ENCODE measurements around the gene INPP5D.

The INPP5D gene

GRCh38 chr2:233218836-233219235 lies 158.7 kb downstream of the INPP5D start:
- no peak for DNase-seq

GRCh38 chr2:233219848-233220247 lies 159.7 kb downstream of the INPP5D start:
- no peak for DNase-seq

GRCh38 chr2:233221378-233222063 lies 161.4 kb downstream of the INPP5D start:
- no peak for DNase-seq

- DNase-seq = no peak
Observed at GRCh38 chr2:233223059-233223894, 163.1 kb downstream of the INPP5D start.

- DNase-seq = no peak
Observed at GRCh38 chr2:233225230-233226068, 165.3 kb downstream of the INPP5D start.

- DNase-seq = no peak
Observed at GRCh38 chr2:233226511-233227031, 166.4 kb downstream of the INPP5D start.

- no peak for DNase-seq
Observed at GRCh38 chr2:233227346-233227978, 167.3 kb downstream of the INPP5D start.

- no peak for DNase-seq
Observed at GRCh38 chr2:233228376-233228775, 168.2 kb downstream of the INPP5D start.

DNA sequence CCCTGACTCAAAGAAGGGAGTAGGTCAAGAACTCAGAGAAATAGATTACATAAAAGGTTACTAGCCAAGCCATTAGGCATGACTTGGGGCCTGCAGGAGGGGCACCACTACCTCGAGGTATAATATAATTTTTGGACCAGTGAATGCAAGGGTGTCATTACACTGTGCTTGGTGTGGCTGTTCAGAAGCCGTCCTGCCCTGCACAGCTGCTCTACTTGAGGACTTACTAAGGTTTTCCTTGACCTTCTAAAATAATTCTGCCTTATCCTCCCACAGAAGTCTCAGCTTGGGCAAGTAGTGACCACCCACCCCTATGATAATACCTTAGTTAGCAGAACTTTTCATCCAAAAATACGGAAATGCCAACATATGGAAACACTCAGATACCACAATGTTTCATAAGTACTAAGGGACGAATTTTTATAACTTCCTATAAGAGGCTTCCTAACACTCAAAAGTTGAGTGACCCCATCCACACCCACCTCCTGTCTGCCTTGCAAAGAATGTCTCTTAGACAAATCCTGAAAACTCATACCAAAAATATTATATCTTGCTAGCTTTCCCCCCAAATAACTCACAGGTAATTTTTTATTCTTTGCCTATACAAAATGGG lies 173.6 kb downstream of the INPP5D start:
- no peak for DNase-seq

DNA sequence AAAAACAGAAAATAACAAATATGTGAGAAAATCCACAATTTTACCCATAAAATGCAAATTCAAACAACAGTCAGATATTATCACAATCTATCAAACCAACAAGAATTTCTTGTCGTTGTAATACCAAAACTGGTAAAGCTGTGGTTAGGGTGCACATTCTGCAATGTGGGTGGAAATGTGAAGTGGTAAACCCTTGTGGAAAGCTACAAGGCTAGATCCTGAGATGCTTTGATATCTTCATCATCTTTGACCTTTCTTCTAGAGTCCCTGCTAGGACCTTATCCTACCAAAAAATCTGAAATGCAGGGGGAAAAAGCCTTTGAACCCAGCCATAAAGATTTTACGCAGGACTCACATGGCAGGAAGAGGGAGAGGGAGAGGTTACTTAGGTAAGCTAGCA lies 174.1 kb downstream of the INPP5D start:
- no peak for DNase-seq

DNA sequence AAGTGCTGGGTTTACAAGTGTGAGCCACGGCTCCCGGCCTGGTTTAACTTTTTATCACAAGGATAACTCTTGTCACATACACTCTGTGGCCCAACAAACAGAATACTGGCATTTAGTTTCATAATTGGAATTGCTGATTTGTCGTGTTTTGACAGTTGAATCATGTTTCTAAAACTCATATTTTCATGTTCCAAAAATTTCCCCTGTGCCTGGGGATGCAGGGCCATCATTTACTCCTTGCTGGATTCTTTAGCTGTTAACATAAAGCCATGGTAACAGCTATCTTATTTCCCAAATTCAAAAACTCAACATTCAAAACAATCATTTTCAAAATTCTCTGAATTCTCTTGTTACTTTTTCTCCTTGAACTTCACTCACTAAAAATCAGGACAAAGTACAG lies 174.9 kb downstream of the INPP5D start:
- DNase-seq = no peak

DNA sequence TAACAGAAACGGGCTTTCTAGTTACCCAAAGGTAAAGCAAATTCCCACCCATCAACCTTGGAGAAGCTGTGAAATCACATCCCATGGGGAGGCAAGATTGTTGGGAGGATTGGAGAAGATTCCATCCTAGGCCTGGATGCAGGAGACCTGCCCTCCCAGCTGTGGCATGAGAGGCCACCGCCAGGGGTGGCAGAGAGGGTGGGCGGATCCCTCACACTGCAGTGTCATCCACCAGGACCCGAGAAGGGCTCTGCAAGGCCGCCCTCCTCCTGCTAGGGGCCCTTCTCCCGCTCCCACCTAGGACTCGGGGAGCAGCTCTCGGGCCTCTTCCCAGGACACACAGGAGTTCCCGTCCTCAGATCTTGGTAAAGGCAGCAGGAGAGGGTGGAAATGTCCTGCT lies 175.8 kb downstream of the INPP5D start:
- no peak for DNase-seq

DNA sequence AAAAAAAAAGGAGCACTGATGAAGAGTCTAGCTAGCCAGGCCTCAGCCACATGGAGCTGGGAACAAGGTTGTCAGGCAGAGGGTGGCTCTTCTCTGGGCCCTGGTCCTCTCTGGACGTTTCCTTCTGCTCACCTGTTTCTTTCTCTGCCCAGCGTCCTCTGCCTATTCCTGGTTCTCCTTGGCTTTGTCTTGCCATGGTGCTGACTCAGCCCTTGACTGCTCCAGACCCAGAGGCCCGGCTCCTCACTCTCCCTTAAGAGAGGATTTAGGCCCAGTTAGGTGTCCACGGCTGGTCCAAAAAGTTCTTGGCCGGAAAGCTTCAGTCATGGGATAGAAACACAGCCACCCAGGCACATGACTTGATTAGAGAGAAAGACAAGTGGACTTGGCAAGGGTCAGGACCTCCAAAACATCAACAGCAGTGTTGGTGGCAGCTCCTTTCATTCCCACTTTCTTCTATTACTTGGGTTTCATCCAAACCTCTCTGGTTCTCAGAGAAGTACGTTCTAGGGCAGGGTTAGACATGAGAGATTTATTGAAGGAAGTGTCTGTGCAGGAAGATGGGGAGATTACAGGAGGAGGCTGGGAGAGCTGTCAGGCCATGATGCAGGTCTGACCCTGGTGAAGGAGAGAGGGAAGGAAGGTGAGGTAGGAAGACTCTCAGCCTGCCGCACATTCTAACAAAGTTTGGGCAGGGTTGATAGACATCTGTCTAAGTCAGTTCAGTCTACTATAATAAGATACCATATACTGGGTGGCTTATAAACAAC lies 176.9 kb downstream of the INPP5D start:
- DNase-seq = no peak

- no peak for DNase-seq
Observed at GRCh38 chr2:233240897-233241296, 180.8 kb downstream of the INPP5D start.

DNA sequence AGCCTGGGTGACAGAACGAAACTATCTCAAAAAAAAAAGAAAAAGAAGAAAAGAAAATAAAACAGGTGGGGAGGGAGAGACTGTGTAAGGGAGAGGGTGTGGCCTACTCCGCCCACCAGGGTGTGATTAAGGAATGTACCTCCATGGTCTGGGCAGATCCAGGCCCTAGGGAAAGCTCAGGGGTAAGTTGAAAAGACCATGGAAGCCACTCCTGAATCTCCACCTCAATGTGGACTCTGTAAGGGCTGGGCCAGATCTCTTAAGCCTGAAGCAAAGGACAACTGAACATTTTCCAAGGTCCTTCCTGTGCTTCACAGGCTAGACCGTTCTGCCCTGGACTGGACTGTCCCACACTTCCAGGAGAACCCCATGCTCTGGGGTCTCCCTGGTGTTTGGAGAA lies 181.7 kb downstream of the INPP5D start:
- DNase-seq = no peak

GRCh38 chr2:233242231-233242927 lies 182.2 kb downstream of the INPP5D start:
- no peak for DNase-seq

GRCh38 chr2:233243348-233243747 lies 183.2 kb downstream of the INPP5D start:
- DNase-seq = no peak

- no peak for DNase-seq
Observed at GRCh38 chr2:233244818-233245217, 184.7 kb downstream of the INPP5D start.

DNA sequence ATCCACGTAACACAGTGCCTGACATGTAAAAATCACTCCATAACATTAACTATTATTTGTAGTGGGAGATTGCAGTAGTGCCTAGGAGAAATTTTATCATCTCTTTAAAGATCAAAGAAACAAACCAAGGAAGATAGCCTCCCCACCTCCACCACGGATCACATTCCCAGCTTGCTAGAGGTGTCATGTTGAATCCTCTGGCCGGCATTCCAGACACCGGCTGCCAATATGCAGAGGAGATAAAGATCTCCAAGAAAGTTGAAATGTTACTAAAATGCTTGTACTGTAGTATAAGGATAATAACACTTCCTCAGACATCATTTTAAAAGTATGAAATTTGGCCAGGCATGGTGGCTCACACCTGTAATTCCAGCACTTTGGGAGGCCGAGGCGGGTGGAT lies 185.3 kb downstream of the INPP5D start:
- no peak for DNase-seq

- DNase-seq = no peak
Observed at GRCh38 chr2:233247116-233247515, 187.0 kb downstream of the INPP5D start.

- DNase-seq = peak; percentile 81
Observed at GRCh38 chr2:233247744-233248143, 187.6 kb downstream of the INPP5D start.

All from activated effector memory CD4-positive, alpha-beta T cell treated with anti-CD3 and anti-CD28 coated beads, Interleukin-2, amount 50 U/mL, for 16 hours (primary cell).